Gastrocnemius medialis (tissue), 4 donors: ENCODE results near the gene ARHGAP26.

Experiments
- POLR2A ChIP-seq, 2 donors: fragments of 450-650 bp; IDR thresholded peaks; one replicate each; pipeline ENCODE4 v1.6.1; 2017; ENCODE audit warnings: antibody characterized with exemption in 2 of 2, mild to moderate bottlenecking in 2 of 2, moderate library complexity in 2 of 2
- TF ChIP-seq, protein P1 (sequence below), 5 experiments: fragments of 450-650 bp in 3 of 5; fragments of 200-600 bp in 2 of 5; sonication (generic) in 2 of 5; IDR thresholded peaks in 4 of 5; conservative IDR thresholded peaks in 1 of 5; 1 replicate in 4 of 5; 2 replicates in 1 of 5; pipeline ENCODE4 v1.5.1; 2016 to 2019; ENCODE audit warnings: antibody characterized with exemption in 5 of 5, mild to moderate bottlenecking in 3 of 5, moderate library complexity in 3 of 5

- TF ChIP-seq, protein P1, sequence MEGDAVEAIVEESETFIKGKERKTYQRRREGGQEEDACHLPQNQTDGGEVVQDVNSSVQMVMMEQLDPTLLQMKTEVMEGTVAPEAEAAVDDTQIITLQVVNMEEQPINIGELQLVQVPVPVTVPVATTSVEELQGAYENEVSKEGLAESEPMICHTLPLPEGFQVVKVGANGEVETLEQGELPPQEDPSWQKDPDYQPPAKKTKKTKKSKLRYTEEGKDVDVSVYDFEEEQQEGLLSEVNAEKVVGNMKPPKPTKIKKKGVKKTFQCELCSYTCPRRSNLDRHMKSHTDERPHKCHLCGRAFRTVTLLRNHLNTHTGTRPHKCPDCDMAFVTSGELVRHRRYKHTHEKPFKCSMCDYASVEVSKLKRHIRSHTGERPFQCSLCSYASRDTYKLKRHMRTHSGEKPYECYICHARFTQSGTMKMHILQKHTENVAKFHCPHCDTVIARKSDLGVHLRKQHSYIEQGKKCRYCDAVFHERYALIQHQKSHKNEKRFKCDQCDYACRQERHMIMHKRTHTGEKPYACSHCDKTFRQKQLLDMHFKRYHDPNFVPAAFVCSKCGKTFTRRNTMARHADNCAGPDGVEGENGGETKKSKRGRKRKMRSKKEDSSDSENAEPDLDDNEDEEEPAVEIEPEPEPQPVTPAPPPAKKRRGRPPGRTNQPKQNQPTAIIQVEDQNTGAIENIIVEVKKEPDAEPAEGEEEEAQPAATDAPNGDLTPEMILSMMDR (IDR thresholded peaks at IDR 0.05 in 4 of 5, conservative IDR thresholded peaks at IDR 0.05 in 1 of 5), result no peak
- TF ChIP-seq POLR2A (IDR thresholded peaks at IDR 0.05), result no peak
Observed at GRCh38 chr5:142969186-142969585, 199.0 kb downstream of the ARHGAP26 start.
